ENCODE data around the gene ZNF683. TPM values are rescaled to one million over a fixed set of nuclear protein-coding genes. Genes with fewer than 3 reads are reported as not detected.

Gene ZNF683
- total RNA-seq, 1 donor from 2014 or later = not detected

DNA sequence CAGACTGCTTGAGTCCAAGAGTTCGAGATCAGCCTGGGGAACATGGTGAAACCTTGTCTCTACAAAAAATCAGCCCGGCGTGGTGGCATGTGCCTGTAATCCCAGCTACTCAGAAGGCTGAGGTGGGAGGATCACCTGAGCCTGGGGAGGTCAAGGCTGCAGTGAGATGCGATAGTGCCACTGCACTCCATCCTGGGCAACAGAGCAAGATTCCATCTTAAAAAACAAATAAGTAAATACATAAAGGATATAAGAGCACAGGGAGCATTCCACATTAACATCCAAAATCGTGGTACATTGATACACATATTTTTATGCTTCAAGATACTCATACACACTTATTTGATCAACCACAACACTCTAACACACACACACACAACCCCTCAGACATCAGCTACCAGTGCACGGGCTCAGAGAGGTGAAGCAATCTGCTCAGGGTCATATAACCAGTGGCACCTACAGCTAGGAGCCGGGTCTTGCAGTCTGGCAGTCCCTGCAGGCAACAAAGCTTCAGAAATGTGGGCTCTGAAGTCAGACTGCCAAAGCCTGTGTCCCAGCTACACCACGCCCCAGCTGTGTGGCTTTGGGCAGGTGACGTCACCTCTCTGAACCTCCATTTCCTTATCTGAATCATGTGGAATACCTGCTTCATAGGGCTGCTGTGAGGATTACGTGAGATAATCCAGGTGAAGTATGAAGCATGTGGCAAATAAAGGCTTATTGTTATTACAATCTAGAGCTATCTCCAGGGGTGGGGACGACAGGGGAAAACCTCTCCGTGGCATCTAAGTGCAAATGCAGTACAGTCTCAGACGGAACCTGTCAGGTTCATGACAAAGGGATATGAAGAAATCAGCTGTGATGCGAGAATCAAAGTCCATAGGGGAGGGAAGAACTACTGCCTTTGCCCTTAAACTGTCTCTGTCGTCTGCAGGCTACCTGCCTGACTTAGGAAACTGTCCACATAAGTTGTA, 13.9 kb downstream of the ZNF683 start:
- no peak for DNase-seq (ENCODE audit: low read depth)

DNA sequence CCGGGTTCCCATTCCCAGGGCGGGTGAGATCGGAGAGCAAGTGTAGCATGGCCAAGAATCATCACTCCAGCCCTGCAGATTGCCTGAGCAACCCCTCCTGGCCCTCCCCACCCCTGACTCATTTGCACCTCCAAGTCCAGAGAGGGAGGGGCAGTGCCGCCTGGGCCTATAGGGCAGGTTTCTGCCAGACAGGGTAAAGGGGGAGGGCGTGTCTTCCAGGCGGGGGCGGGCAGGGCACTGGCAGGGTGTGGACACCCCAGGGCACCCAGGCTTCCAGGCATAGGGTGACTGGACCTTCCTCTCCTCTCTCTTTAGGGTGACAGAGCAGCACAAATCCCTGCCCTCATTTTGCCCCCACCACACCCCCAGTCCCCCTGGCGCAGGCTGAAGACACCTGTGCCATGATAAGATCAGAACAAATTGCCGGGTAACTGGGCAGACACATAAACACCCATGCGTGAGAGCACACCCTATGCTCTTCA, 15.4 kb downstream of the ZNF683 start:
- no peak for DNase-seq (ENCODE audit: low read depth)

DNA sequence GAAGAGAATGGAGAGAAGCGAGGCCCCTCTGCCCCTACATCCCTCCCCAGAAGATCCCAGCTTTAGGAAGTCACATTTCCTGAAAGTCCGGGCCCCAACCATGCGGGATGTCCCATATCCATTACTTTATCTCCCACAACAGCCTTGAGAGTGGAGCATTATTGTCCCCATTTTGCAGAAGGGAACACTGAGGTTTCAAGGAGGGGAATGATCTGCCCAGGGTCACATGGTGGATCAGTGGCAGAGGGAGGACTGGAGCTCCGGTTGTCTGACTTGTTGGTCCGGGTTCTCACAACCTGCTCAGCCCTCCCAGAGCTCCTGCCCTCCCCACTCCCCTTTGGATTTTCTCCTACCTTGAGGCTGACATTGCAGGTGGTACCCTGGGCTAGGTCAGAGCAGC, 16.4 kb downstream of the ZNF683 start:
- no peak for DNase-seq (ENCODE audit: low read depth)

DNA sequence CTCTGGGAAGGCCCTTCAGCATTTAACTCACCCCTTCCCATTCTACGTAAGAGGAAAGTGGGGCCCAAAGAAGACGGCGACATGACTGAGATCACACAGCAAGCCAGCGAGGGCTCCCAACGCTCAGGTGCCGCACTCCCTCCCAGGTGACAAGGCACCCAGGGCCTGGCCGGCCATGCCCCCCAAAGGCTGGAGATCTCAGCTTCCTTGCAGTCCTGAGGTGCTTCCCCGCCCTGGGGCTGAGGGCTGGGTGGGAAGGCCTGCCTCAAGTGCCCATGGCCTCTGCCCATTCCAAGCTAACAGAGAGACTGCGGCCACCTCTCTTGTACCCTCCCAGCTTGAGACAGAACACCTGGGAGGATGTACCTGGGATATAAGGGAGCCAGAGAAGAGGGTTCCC, 17.6 kb downstream of the ZNF683 start:
- DNase-seq (ENCODE audit: low read depth) = no peak

DNA sequence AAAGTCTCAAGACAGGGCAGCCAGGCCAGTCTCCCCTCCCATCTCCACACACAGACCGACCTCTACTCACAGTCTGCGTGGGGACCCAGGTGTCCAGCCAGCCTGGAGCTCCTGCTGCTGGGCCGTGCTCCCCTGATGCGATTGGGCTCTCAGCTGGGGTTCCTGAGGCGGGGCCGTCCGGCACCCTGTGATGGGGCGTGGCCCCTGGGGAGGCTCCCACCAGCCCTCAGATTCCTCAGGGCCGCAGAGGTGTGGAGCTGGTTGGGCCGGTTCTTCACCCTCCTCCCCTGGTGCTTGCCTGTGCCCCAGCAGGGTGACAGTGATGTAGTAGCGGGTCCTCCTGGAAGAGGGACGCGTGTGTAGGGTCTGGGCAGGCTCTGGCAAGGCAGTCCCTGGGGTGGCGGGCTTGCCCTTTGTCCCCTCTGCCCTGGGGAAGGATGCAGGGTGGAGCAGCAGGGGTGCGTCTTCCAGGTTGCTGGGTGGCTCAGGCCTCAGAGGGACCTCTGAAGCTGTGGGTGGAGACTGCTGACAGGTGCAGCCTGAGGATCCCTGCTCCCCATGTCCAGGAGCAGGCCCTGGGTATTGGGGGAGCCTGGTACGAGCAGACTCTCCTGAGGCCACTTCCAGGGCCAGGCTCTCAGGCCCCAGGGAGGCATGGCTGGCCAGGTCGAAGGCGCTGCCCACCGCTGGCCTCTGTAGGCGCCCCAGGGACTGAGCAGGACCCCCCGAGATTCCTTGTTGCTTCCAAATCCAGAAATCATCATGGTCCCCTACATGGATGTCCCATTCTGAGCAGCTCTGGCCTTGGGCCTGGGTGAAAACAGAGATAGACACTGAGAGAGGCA, 18.4 kb downstream of the ZNF683 start, which contains the start of gene CRYBG2:
TSS of gene CRYBG2 (minus strand) at position 155 of the 845 bp plus-strand sequence. CDS start 7,473 bp downstream, outside the sequence.
- DNase-seq (ENCODE audit: low read depth) = no peak

DNA sequence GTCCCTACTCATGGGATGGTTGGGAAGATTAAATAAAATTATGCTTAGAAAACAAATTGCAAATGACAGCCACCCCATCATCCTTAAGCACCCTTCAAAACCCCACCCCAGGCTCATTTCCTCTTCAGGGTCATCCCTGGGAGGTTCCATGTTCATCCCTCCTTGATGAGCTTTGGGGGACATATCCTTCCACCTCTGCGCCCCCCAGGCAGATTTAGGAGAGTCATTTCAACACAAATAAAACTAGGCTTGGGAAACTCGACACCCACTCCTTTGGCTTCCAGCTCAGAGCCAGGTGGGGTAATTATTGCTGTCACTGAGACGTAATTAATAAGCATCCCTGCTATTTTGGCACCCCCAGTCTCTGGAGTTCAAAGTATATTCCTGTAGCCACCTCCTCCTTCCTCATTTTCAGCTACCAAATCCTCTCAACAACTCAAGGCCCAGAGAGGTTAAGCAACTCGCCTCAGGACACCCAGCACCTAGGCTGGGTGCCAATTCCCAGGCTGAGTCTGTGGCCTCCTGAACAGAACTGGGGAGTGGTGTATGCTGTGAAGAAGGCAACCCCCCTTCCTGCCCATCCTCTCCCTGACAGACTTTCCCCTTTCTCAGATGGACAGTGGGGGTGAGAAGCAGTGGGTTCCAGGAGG, 19.2 kb downstream of the ZNF683 start:
- no peak for DNase-seq (ENCODE audit: low read depth)

DNA sequence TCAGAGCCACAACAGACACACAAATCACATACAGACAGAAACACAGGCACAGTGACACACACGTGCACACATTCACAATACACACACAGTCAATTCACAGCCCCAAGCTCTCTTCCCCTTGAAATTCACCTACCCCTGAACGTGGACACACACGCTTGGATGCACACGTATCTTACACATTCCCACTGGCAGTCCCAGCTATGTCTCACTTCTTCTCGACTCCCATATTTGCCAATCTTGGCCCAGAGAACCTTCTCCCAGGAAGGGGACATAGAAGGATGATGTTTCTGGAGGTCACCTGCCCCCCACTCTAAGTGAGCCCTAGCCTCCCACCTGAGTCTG, 20.2 kb downstream of the ZNF683 start:
- no peak for DNase-seq (ENCODE audit: low read depth)

DNA sequence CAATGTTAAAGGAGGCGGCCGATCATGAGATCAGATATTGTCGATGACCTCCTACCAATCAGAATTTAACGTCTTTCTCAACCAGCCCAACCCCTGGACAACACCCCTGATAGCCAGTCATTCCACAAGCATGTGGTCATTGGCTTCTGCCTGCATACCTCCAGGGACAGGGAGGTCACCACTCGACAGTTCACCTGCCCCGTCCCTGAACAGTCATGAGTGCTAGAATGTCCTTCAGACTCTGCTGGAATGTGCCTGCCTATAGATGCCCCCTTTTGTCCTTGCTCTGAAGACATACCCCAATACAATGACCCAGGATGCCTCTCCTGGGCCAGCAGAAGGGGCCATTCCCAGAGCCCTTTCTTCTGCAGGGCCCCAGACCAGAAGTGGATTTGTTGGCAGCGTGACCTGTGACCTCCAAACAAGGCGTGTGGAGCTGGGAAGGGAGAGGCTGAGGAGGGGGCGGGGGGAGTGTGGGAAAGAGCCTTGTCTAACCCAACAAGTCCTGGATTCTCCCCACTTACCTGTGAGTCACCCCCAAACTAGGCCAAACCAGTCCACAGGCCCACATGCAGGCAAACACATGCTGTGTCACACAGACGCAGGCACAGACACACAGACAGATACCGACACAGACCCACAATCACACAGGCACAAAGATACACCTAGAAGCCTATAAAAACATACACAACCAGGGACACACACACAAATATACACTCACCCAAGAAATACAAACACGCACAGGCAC, 20.8 kb downstream of the ZNF683 start:
- DNase-seq (ENCODE audit: low read depth) = peak; percentile 51

DNA sequence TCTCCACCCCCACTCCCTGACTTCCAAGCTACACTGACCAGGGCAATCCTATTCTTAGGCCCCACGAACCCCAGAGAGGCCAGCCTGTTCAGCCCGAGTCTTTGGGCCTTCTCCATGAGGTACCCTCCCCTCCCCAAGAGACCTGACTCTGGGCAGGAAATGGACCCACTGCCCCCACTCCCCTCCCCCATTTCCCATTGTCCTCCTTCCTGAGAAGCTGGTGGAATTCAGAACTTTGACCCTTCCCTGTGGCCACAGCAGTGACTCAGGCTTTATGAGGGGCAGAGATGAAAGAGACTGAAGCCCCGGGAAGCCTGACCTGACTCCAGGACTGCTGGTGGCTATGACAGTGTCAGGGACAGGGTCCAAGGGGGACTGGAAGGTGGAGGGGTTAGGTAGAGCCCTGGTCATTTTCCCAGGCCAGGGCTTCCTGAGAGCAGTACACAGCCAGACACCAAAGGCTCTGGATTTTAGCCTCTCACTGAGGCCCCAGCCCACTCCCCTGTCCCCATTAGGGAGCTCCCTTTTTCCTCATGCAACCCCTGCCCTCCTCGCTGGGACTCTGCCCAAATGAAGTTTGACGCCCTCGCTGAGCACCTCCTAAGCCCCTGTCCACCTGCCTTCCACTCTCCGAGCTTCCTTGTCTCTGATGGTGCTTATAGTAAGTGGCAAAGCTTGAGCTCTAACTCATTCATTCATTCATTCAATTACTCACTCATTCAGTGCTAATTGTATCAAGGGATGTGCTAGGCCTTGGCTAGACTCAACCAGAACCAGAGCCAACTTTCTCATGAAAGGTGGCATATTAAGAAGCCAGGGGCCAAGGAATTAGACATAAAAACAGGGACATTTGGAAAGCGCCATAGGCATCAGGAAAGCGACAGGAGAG, 21.6 kb downstream of the ZNF683 start:
- DNase-seq (ENCODE audit: low read depth) = peak; percentile 22

DNA sequence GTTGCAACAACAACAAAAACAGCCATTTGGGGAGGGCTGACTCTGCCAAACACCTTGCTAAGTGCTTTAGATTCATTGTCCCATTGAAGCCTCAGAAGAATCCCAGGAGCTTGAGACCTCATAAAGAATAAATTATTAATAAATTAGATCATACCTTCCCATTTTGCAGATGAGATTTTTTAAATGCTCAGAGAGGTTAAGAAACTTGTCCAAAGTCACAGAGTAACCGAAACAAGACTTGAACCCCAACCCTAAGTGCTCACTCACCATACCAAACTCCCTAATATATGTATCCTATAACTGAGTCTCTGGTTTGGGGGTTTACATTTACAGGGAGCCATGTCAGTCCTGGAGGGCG, 22.2 kb downstream of the ZNF683 start:
- no peak for DNase-seq (ENCODE audit: low read depth)

DNA sequence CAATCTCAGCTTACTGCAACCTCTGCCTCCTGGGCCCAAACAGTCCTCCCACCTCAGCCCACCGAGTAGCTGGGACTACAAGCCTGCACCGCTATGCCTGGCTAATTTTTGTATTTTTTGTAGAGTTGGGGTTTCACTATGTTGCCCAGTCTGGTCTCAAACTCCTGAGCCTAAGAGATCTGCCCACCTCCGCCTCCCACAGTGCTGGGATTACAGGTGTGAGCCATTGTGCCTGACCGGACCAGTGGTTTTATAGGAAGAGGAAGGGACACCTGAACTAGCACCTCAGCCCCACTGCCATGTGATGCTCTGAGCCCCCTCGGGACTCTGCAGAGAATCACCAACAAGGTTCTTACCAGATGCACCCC, 22.7 kb downstream of the ZNF683 start:
- no peak for DNase-seq (ENCODE audit: low read depth)

DNA sequence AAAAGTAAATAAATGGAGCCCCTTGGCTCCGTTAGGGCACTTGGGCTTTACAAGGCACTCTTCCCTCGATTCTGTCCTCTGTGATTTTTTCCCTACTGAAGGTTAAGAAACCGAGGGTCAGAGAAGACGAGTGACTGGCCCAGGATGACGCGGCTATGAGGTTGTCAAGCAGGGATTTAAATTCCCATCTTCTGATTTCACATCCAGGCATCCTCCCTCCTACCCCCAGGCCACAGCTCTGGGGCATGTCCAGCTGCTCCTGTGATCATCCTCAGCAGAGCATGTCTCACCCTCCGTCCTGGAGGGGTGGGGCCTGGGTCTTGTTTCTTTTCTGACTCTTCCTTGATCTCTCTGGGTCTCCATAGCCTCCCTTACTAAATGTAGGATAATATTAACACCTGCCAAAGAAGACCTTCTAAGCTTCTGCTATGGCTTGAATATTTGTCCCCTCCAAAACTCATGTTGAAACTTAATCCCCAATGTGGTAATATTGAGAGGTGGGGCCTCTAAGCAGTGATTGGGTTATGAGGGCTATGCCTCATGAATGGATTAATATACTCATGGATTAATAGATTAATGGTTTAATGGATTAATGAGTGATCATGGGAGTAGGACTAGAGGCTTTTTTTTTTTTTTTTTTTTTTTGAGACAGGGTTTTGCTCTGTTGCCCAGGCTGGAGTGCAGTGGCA, 23.2 kb downstream of the ZNF683 start:
- DNase-seq (ENCODE audit: low read depth) = peak; percentile 85

DNA sequence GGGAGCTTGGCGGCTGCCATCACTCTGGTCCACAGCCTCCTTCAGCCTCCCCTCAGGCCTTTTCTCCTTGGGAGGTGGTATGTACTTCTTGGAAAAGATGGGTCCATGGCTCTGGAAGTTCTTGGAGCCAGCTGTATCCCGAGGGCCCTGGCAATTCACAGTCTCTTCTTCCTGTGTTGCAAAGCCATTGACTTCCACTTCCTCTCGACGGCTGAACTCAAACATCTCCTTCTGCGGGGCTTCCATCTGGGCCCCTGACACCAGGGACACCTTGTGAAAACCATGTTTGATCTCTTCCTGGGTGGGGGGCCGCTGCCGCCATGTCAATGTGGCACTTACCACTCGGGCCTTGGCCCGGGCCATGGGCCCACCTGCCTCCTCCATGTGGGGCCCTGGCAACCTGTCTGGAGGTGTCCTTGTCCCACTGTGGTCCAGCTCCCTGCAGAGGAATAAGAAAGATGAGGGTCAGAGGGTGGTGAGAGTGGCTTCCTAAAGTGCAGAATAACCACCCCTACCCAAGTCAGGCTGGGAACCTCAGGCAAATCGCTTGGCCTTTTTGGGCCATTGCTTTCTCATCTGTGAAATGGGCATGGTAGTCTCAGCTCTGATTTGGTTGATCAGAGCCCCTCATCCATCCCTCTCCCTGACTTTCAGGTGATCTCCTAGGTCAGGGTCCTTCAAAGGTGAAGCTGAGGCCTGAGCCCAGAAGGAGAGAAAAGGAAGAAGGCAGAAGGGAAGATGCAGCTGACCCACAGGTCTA, 26.1 kb downstream of the ZNF683 start:
- no peak for DNase-seq (ENCODE audit: low read depth)

DNA sequence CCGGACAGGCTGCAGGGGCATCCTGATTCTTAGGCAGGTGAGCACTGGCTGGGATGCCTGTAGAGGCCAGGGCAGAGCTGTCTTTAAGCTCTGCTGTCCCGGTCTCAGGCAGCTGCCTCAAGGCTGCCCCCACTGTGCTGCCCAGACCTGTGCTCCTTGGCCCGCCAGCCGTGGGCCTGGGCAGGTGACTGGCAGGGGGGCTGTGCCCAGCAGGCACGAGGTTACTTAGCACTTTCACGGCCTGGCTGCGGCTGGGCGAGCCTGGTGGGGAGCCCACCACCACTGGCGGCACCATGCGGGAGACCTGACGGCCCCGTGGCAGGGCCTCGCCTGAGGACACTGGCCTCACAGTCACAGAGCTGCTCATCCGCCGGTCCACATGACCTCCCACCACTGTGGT, 26.8 kb downstream of the ZNF683 start:
- DNase-seq (ENCODE audit: low read depth) = no peak

DNA sequence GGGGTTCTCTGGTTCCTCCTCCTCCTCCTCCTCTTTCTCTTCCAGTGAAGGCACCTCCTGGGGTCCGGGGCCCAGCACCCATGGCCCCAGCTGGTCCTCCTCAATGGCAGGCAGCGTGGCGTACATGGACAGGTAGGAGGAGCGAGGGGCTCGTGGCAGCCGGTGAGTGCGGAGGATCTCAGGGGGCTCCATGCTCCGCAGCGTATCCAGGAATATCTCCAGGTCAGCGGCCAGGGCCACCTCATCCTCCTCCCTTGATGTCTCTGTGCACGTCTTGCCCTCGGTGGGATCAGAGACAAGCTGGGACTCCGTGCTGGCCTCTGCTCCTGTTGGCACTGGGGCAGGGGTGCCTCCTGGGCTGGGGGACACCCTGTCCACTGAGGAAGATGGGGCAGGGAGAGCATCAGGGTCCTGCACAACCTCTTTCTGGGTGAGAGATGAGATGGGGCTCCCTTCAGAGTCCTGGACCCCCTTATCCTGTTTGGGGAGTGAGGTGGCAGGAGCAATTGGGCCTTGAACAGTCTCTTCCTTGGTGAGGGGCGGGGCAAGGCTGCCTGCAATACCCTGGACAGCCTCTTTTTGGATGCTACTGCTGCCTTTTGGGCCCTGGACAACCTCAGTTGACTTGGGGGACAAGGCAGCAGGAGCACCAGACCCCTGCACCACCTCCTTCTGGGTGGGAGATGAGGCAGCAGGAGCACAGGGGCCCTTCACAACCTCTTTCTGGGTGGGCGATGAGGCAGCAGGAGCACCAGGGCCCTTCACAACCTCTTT, 28.2 kb downstream of the ZNF683 start:
- no peak for DNase-seq (ENCODE audit: low read depth)

DNA sequence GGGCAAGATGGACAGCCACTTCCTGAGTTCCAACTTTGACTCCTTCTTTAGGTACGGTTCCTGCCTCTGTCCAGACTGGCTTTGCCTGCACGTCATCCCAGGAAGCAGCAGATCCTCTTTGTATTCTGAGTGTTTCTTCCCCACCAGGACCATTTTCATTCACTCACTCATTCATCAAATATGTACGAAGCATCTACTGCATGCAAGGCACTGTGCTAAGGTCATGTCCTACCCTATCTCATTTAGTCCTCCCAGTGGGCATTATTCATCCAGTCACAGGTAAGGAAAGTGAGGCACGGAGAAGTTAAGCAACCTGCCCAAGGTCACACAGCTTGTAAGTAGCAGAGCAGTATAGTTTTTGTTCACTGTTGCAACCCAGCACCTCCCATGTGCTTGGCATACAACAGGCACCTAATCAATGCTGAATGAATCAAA, 32.5 kb downstream of the ZNF683 start:
- DNase-seq (ENCODE audit: low read depth) = no peak

DNA sequence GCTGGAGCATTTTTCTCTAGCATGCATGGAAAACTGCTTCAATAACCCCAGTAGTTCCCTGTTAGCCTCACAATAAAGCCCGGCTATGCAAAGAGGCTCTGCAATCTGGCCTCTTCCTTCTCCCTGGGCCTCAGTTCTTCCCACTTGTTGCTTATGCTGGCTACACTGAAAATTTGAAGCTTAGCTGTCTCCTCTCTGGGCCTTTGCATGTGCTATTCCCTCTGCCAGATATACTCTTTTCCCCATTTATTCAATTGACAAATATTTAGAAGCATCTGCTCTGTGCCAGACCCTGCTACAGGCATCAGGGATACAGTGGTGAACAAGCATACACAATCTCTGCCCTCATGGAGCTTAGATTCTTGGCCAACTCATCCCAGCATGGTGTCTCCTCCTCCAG, 33.9 kb downstream of the ZNF683 start:
- DNase-seq (ENCODE audit: low read depth) = no peak

DNA sequence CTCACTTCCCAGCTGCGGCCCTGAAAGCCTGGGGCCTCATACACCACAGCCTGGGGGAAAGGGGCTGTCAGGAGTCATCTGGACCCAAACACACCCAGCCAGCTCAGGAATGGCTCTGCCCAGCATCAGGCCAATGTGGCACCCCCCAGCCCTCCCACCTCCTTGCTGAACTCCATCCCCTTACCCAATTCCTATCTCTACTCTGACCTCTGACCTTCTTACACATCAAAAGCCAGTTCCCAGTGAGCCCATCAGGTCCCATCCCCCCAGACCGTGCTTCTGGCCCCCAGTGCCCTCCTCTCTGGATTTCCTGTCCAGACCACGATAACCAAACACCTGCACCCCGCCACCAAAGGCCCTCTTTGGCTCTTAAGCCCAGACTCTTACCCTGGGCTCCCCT, 34.9 kb downstream of the ZNF683 start:
- DNase-seq (ENCODE audit: low read depth) = no peak

All from myocyte (in vitro differentiated cells).